A172 (cell line): ENCODE measurements around the gene REC114. TPM values are rescaled to one million over a fixed set of nuclear protein-coding genes. Genes with fewer than 3 reads are reported as not detected.
A peak's percentile ranks its signal among the peaks of the same experiment; 100 is the strongest.
"Not testable (repeated sequence)": the region's sequence is repeated elsewhere in the genome, so short reads cannot be mapped to it uniquely, and the experiment has no call there.

Source experiments
- DNase-seq: peaks from one replicate; pipeline ENCODE4 v3.0.0-alpha.2; 2015; ENCODE audit warnings: low spot score
- total RNA-seq: library from RNA; depleted of rRNA; stranded (reverse); fragments of >200 nt; shearing (Covaris generic); gene quantifications from 2 replicates; pipeline ENCODE4 v1.2.3, GENCODE V29; 2014

The REC114 gene
- total RNA-seq, 1 experiment from 2014 or later = not detected

GRCh38 chr15:73455876-73456275, 12.9 kb downstream of the REC114 start:
- DNase-seq = no peak

- DNase-seq = no peak
Observed at GRCh38 chr15:73457334-73457733, 14.4 kb downstream of the REC114 start.

- DNase-seq = no peak
Observed at GRCh38 chr15:73460662-73461061, 17.7 kb downstream of the REC114 start.

GRCh38 chr15:73464602-73465001, 21.6 kb downstream of the REC114 start:
- DNase-seq = peak; percentile 1

GRCh38 chr15:73467758-73468157, 24.8 kb downstream of the REC114 start:
- DNase-seq = no peak

GRCh38 chr15:73474785-73475184, 31.8 kb downstream of the REC114 start:
- no peak for DNase-seq

GRCh38 chr15:73476704-73477216, 33.8 kb downstream of the REC114 start:
- DNase-seq = no peak

- no peak for DNase-seq
Observed at GRCh38 chr15:73480050-73480449, 37.1 kb downstream of the REC114 start.

GRCh38 chr15:73482166-73482565, 39.2 kb downstream of the REC114 start:
- DNase-seq = no peak

- no peak for DNase-seq
Observed at GRCh38 chr15:73483053-73483452, 40.1 kb downstream of the REC114 start.

- no peak for DNase-seq
Observed at GRCh38 chr15:73485372-73485771, 42.4 kb downstream of the REC114 start.

- not testable (repeated sequence) for DNase-seq
Observed at GRCh38 chr15:73485885-73486284, 42.9 kb downstream of the REC114 start.

- DNase-seq = no peak
Observed at GRCh38 chr15:73488698-73489097, 45.7 kb downstream of the REC114 start.

- DNase-seq = no peak
Observed at GRCh38 chr15:73493922-73494321, 51.0 kb downstream of the REC114 start.

- DNase-seq = no peak
Observed at GRCh38 chr15:73495181-73495580, 52.2 kb downstream of the REC114 start.

GRCh38 chr15:73500696-73501095, 57.7 kb downstream of the REC114 start:
- DNase-seq = no peak

- no peak for DNase-seq
Observed at GRCh38 chr15:73504885-73505284, 61.9 kb downstream of the REC114 start.

GRCh38 chr15:73515527-73515926, 72.6 kb downstream of the REC114 start:
- DNase-seq = no peak

- no peak for DNase-seq
Observed at GRCh38 chr15:73517566-73517965, 74.6 kb downstream of the REC114 start.

- no peak for DNase-seq
Observed at GRCh38 chr15:73518180-73518862, 75.4 kb downstream of the REC114 start.

GRCh38 chr15:73518876-73519733, 76.1 kb downstream of the REC114 start:
- DNase-seq = no peak

- DNase-seq = no peak
Observed at GRCh38 chr15:73522011-73522410, 79.0 kb downstream of the REC114 start.

- DNase-seq = no peak
Observed at GRCh38 chr15:73524919-73525318, 82.0 kb downstream of the REC114 start.
